ENCODE measurements around the gene PRSS22.

Gene PRSS22

GRCh38 chr16:2848933-2849725 is 8.8 kb downstream of the PRSS22 start:
- H3K27me3 Mint-ChIP-seq: peaks cover 41 to 59% of the 10 kb centered on the region in 2 donors
- H3K4me1 Mint-ChIP-seq: no peaks in the 10 kb centered on the region
- H3K4me3 Mint-ChIP-seq: no peak overlapping the region
- peaks cover 1 to 2% of the 10 kb centered on the region in 2 donors for H3K9me3 Mint-ChIP-seq
- DNase-seq (no peak), ATAC-seq (replicated peaks) (no peak)
- no peak overlapping the region for H3K27ac Mint-ChIP-seq
- H3K36me3 Mint-ChIP-seq: peaks cover 0 to 3% of the 10 kb centered on the region in 2 donors

DNA sequence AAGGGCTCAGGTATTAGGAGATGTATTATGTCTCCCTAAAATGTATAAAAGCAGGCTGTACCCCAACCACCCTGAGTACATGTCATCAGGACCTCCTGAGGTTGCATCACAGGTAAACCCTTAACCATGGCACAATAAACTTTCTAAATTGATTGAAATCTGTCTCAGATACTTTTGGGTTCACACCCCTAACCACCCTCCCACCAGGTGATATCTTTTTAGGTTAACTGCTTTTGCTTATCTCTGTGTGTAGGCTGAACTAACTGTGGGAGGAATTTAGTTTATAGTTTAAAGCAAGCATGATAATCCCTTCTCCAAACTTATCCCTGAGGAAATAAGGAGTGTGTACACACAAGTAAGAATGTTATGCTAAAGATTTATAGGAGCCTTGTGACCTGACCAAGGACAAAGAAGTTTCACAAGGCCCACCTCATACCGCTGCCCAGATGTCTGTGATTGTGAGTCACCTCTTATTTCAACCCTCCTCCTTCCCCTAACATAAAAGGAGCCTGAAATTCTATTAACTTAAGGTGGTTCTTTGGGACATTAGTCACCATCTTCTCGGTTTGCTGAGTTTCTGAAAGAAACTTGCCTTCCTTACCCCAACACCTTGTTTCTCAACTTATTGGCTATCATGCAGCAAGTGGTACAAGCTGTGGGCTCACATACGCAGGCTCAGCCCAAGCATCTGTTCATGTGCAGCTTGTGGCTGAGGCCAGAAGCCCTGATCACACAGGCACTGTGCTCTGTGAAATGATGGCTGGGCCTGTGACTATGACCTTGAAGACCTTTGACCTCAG is 11.3 kb downstream of the PRSS22 start:
- H3K4me3 Mint-ChIP-seq: no peak overlapping the region
- peaks cover 5 to 9% of the 10 kb centered on the region in 2 donors for H3K4me1 Mint-ChIP-seq
- no peak for ATAC-seq (replicated peaks)
- H3K36me3 Mint-ChIP-seq: peaks cover 3 to 4% of the 10 kb centered on the region in 2 donors
- no peak overlapping the region for H3K27ac Mint-ChIP-seq
- H3K27me3 Mint-ChIP-seq: peaks cover 29 to 41% of the 10 kb centered on the region in 2 donors
- peaks cover 3% of the 10 kb centered on the region in 2 donors for H3K9me3 Mint-ChIP-seq
- DNase-seq: no peak

- Mint-ChIP-seq H3K9me3 (peaks cover 3% of the 10 kb centered on the region in 2 donors), H3K4me3 (no peak overlapping the region), H3K27ac (no peak overlapping the region), H3K4me1 (peaks cover 7 to 9% of the 10 kb centered on the region in 2 donors), H3K36me3 (peaks cover 3 to 4% of the 10 kb centered on the region in 2 donors), H3K27me3 (peaks cover 23 to 29% of the 10 kb centered on the region in 2 donors)
- ATAC-seq (replicated peaks) (no peak), DNase-seq (no peak)
These were observed 12.9 kb downstream of the PRSS22 start for GRCh38 chr16:2845116-2845515.

- Mint-ChIP-seq H3K27me3 (peaks cover 11 to 18% of the 10 kb centered on the region in 2 donors), H3K36me3 (peaks cover 3 to 4% of the 10 kb centered on the region in 2 donors), H3K9me3 (peaks cover 3% of the 10 kb centered on the region in 2 donors), H3K4me1 (peaks cover 7 to 9% of the 10 kb centered on the region in 2 donors), H3K27ac (no peak overlapping the region), H3K4me3 (no peak overlapping the region)
- no peak for DNase-seq
- ATAC-seq (replicated peaks): no peak
These were observed 14.4 kb downstream of the PRSS22 start for GRCh38 chr16:2843526-2843925.

GRCh38 chr16:2842340-2843000 is 15.5 kb downstream of the PRSS22 start:
- Mint-ChIP-seq H3K4me1 (peaks cover 7 to 9% of the 10 kb centered on the region in 2 donors), H3K27me3 (peaks cover 19 to 29% of the 10 kb centered on the region in 2 donors), H3K27ac (peak overlapping the region; percentile 83), H3K36me3 (peaks cover 3 to 4% of the 10 kb centered on the region in 2 donors), H3K9me3 (peaks cover 3% of the 10 kb centered on the region in 2 donors), H3K4me3 (peak overlapping the region; percentile 69 to 83)
- DNase-seq: peak; percentile 71
- peak; percentile 79 to 88 for ATAC-seq (replicated peaks)

DNA sequence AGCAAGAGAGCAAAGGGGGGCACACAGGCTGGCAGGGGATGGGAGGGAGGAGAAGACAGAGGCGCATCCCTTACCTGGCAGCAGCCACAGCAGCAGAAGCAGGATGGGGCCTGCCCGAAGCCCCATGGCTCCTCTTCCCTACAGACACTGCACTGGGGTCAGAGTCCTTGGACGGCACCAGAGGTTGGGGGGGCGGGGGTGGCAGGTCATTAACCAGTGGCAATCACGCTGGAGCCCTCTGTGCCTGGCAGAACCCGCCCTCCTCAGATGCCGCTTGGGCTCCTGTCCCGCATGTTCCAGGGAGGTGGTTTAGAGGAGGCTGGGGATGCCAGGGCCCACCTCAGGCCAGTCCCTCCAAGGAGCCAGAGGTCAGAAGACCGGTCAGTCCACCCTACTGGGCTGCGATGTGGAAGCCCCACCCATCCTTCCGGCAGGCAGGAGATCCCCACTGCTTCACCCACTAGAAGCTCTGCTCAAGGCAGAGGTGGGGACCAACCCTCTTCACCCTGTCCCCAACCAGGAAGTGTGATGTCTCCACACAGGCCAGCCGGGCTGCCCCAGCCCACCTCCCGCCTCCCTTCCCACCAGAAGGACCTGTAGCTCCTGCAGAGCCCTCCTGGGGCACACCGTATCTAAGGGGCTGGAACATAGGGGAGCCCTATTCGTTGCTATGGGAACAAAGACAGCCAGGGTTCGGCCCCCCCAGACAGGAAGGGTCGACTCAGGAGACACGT is 16.2 kb downstream of the PRSS22 start:
- no peak for DNase-seq
- Mint-ChIP-seq H3K4me3 (peak overlapping the region; percentile 69 to 83), H3K36me3 (peaks cover 3 to 4% of the 10 kb centered on the region in 2 donors), H3K27me3 (peaks cover 21 to 29% of the 10 kb centered on the region in 2 donors), H3K27ac (peak overlapping the region; percentile 71), H3K4me1 (peaks cover 7 to 9% of the 10 kb centered on the region in 2 donors), H3K9me3 (peaks cover 3% of the 10 kb centered on the region in 2 donors)
- peak in 1 of 2 donors; percentile 35 for ATAC-seq (replicated peaks)

- H3K27ac Mint-ChIP-seq: no peak overlapping the region
- DNase-seq (no peak), ATAC-seq (replicated peaks) (no peak)
- H3K4me3 Mint-ChIP-seq: no peak overlapping the region
- H3K27me3 Mint-ChIP-seq: peaks cover 19 to 29% of the 10 kb centered on the region in 2 donors
- peaks cover 3 to 4% of the 10 kb centered on the region in 2 donors for H3K36me3 Mint-ChIP-seq
- H3K9me3 Mint-ChIP-seq: peaks cover 3% of the 10 kb centered on the region in 2 donors
- peaks cover 7 to 9% of the 10 kb centered on the region in 2 donors for H3K4me1 Mint-ChIP-seq
These were observed 17.1 kb downstream of the PRSS22 start for GRCh38 chr16:2840914-2841313.

DNA sequence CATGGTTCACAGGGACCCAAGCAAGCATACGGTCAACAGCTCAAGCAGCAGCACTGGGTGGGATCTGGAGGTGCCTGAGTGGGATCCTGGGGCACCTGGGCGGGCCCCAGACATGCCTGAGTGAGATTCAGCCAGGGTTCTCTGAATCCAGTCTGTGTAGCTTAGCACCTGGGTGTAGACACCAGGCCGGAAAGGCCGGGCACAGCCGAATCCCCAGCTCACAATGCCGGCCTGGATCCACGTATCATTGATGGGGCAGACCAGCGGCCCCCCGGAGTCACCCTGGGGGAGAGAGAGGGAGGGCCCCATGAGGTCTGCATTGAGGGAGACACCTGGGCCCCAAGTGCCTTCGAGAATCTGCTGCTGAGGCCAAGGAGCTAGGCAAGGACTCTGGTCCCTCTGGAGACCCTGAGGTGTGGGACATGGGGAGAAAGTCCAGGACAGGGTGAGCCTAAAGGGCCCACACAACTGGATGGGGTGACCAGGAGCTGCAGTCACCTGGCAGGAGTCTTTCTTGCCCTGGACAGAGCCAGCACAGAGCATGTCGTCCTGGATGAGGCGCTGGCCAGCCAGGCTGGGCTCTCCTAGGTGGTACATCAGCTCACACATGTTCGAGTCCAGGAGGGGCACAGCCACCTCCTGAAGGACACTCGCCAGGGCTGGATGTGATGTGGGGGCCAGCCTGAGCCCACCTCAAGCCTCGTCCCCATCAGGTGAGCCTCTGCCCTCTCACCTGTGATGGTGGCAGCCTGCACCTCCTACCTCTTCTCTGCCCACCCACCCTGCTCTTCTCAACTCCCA is 18.1 kb downstream of the PRSS22 start:
- peaks cover 3 to 4% of the 10 kb centered on the region in 2 donors for H3K36me3 Mint-ChIP-seq
- ATAC-seq (replicated peaks) (no peak), DNase-seq (no peak)
- H3K27ac Mint-ChIP-seq: no peak overlapping the region
- peaks cover 7 to 9% of the 10 kb centered on the region in 2 donors for H3K4me1 Mint-ChIP-seq
- peaks cover 2 to 3% of the 10 kb centered on the region in 2 donors for H3K9me3 Mint-ChIP-seq
- peaks cover 22 to 39% of the 10 kb centered on the region in 2 donors for H3K27me3 Mint-ChIP-seq
- no peak overlapping the region for H3K4me3 Mint-ChIP-seq

GRCh38 chr16:2838928-2839327 is 19.0 kb downstream of the PRSS22 start:
- Mint-ChIP-seq H3K27ac (no peak overlapping the region), H3K36me3 (peaks cover 3 to 4% of the 10 kb centered on the region in 2 donors), H3K4me1 (peaks cover 7 to 9% of the 10 kb centered on the region in 2 donors), H3K27me3 (peaks cover 27 to 44% of the 10 kb centered on the region in 2 donors), H3K4me3 (no peak overlapping the region), H3K9me3 (peaks cover 2 to 3% of the 10 kb centered on the region in 2 donors)
- no peak for DNase-seq
- ATAC-seq (replicated peaks): peak; percentile 67 to 80

GRCh38 chr16:2836646-2837508 is 21.1 kb downstream of the PRSS22 start:
- no peak overlapping the region for H3K4me3 Mint-ChIP-seq
- ATAC-seq (replicated peaks) (no peak), DNase-seq (no peak)
- H3K36me3 Mint-ChIP-seq: no peaks in the 10 kb centered on the region
- H3K9me3 Mint-ChIP-seq: no peaks in the 10 kb centered on the region
- H3K4me1 Mint-ChIP-seq: peaks cover 0 to 2% of the 10 kb centered on the region in 2 donors
- peaks cover 38 to 51% of the 10 kb centered on the region in 2 donors for H3K27me3 Mint-ChIP-seq
- H3K27ac Mint-ChIP-seq: no peak overlapping the region

DNA sequence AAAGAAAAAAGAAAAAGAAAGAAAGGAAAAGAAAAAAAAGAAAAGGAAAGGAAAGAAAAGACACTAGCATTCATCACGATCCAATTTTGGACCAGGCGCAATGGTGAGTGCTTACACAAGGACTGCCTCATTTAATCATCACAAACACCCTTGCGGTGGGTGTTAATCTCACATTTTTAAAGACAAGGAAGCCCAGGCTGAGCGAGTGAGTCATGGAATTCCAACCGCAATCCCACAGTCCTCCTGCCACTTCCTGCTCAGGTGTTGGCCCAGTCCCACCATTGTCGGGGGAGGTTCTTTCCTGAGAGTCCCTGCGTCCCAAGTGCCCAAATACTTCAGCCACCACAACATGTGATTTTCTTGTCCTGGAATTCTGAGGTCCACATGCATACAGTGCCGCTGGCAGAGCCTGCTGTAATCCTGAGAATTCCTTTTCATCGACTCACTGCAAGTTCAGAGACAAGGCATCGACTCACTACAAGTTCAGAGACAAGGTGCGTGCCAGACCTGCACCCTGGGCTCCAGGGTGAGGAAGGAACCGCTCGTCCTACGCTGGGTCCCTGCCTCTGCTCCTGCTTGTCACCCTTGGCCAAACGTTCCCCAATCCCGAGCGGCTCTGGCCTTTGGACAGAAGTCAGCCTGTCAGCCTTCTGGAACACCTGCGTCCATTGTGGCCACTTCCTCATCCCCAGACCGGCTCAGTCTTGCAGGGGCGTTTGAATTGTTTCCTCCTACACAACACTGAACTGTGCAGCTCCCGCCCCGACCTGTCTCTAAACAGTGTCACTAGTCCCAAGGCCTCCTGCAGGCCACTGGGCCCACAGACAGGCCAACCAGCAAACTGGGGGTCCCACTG is 22.1 kb downstream of the PRSS22 start:
- peaks cover 46 to 60% of the 10 kb centered on the region in 2 donors for H3K27me3 Mint-ChIP-seq

More for the DNA sequence above, 22.1 kb downstream of the PRSS22 start:
- H3K27ac Mint-ChIP-seq: peak overlapping the region; percentile 22
- H3K4me1 Mint-ChIP-seq: no peaks in the 10 kb centered on the region
- ATAC-seq (replicated peaks): no peak
- H3K9me3 Mint-ChIP-seq: no peaks in the 10 kb centered on the region
- no peak overlapping the region for H3K4me3 Mint-ChIP-seq
- DNase-seq: no peak
- no peaks in the 10 kb centered on the region for H3K36me3 Mint-ChIP-seq
